ENCODE data around the gene ADAMTSL5.
"Not testable (repeated sequence)": the region's sequence is repeated elsewhere in the genome, so short reads cannot be mapped to it uniquely, and the experiment has no call there.

Gene ADAMTSL5

GRCh38 chr19:1481893-1482360, 30.9 kb downstream of the ADAMTSL5 start:
- no peak for DNase-seq (ENCODE audit: low spot score)

GRCh38 chr19:1481224-1481892, 31.5 kb downstream of the ADAMTSL5 start:
- DNase-seq (ENCODE audit: low spot score) = no peak

- DNase-seq (ENCODE audit: low spot score) = peak; percentile 94
Observed at GRCh38 chr19:1478934-1479707, 33.7 kb downstream of the ADAMTSL5 start, which contains the start of gene C19orf25. Gene C19orf25, minus strand, starts transcription at chr19:1479215. Its CDS starts 312 bp downstream, at chr19:1478903.

- DNase-seq (ENCODE audit: low spot score) = not testable (repeated sequence)
Observed at GRCh38 chr19:1477056-1477455, 35.8 kb downstream of the ADAMTSL5 start.

GRCh38 chr19:1475751-1476437, 36.9 kb downstream of the ADAMTSL5 start:
- DNase-seq (ENCODE audit: low spot score) = no peak

GRCh38 chr19:1474765-1475351, 38.0 kb downstream of the ADAMTSL5 start:
- no peak for DNase-seq (ENCODE audit: low spot score)

GRCh38 chr19:1474011-1474764, 38.6 kb downstream of the ADAMTSL5 start:
- DNase-seq (ENCODE audit: low spot score) = no peak

- no peak for DNase-seq (ENCODE audit: low spot score)
Observed at GRCh38 chr19:1473085-1473851, 39.6 kb downstream of the ADAMTSL5 start.

- DNase-seq (ENCODE audit: low spot score) = peak; percentile 53
Observed at GRCh38 chr19:1472231-1473084, 40.4 kb downstream of the ADAMTSL5 start.

- DNase-seq (ENCODE audit: low spot score) = no peak
Observed at GRCh38 chr19:1471515-1472160, 41.2 kb downstream of the ADAMTSL5 start.

GRCh38 chr19:1471010-1471514, 41.8 kb downstream of the ADAMTSL5 start:
- DNase-seq (ENCODE audit: low spot score) = no peak

GRCh38 chr19:1470305-1471009, 42.4 kb downstream of the ADAMTSL5 start:
- no peak for DNase-seq (ENCODE audit: low spot score)

GRCh38 chr19:1470055-1470304, 42.8 kb downstream of the ADAMTSL5 start:
- no peak for DNase-seq (ENCODE audit: low spot score)

GRCh38 chr19:1469255-1470054, 43.4 kb downstream of the ADAMTSL5 start:
- no peak for DNase-seq (ENCODE audit: low spot score)

GRCh38 chr19:1468821-1469254, 44.0 kb downstream of the ADAMTSL5 start:
- no peak for DNase-seq (ENCODE audit: low spot score)

- DNase-seq (ENCODE audit: low spot score) = no peak
Observed at GRCh38 chr19:1468274-1468820, 44.5 kb downstream of the ADAMTSL5 start.

- DNase-seq (ENCODE audit: low spot score) = no peak
Observed at GRCh38 chr19:1467490-1468273, 45.1 kb downstream of the ADAMTSL5 start.
